ENCODE data around the gene PARP14.
A peak's percentile ranks its signal among the peaks of the same experiment; 100 is the strongest.
"Not testable (repeated sequence)": the region's sequence is repeated elsewhere in the genome, so short reads cannot be mapped to it uniquely, and the experiment has no call there.

PARP14 gene

DNA sequence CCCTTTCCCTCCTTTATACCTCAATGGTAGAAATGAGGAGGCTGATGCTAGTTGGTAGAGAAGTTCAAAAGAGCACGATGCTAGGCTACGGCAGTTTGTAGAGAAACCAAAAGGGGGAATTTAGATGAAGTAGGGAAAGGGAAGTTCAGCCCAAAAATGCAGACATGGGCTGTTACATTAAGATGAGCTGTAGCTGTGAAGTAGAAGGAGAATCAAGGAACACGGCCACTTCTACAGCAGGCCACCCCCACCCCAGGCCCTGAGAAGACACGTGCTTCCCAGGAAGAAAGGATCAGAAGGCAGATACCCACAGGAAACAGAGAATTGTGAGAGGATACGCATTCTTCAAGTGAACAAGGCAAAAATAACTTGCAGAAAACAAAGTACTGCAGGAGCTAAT lies 2.1 kb upstream of the PARP14 start:
- DNase-seq: no peak

DNA sequence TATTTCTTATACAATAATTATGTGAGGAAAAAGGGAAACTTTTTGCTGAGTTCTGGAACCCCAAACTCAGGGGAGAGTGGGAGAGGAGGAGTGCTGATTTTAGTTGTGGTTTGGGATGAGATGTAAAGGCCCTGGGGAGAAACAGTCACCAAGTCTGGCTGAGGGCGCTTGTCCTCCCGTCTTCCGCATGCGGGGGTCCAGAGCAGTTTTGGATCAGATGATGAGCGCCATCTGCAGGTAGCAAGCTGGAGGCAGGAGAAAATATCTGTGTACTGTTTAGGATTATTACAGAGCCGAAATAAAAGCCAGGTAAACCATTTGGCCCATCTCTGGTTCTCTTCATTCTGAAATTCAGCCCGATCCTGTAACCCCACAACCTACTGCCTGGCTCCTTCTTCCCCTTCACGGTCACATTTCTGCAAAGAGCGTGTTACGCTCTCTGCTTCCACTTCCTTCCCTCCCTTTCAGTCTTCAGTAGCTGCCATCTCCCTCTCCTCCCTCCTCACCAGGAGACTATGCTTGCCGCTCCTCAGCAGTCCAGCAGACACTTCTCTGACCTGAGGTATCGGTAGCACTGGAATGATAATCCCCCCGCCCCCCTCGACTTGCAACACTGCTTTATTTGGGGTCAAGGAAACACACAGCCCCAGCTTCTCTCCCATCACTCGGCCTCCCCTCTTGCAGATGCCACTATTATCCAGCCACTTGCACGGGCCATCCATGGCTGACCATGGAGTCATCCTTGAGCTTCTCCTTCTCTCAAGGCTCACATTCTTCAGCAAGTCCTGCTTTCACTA lies 1.4 kb upstream of the PARP14 start:
- DNase-seq: peak; percentile 75

GRCh38 chr3:122679882-122680474 lies 661 bp upstream of the PARP14 start:
- peak; percentile 38 for DNase-seq

DNA sequence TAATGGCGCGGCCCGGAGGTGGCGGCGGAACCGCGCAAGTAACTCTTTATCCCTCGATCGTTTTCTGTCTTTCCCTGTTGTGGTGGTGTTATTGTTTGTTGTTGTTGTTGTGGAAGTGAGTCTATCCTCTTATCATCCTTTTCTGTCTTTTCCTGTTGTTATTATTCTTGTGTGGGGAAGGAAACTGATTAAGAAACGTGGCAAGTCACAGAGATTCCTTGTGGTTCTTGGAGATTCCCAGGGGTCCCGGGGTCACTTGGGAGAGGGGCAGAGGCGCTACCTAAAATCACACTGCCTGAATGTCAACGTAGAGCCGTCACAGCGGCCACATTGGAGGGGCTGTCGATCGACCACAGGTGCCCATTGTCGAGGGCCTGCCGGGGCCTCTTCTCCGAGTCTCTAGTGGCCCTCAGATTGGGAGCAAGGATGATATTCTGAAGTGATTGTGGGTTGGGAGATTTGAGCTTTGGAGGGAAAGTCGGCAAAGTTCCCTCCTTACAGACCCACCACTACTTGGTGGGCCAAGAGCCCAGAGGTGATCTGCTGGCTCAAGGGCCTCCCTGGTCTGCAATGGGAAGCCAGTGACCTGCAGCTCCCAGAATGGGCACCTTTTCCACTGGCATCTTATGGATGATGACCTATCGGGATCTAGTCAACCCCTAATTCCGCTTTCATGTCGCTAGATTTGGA lies 790 bp downstream of the PARP14 start:
- no peak for DNase-seq

DNA sequence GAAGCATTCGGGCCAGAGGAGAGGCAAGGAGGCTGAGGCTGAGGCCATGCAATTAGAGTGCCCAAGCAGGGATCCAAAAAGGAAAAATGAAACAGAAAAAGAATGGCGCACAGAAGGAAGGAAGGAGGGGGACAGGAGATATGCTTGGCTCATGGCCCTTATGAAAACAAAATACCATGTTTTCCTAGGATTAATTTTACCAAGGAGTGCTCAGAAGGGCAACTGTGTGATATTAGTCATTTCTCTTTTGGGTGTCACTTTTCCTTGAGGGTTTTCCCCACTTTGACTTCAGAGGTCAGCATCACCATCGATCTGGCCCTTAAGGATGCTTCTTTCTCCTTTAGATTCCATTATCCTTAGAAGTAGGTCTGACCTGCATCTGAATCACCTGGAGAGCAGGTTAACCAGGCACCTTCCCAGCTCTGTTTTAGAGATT lies 1.4 kb downstream of the PARP14 start:
- no peak for DNase-seq

DNA sequence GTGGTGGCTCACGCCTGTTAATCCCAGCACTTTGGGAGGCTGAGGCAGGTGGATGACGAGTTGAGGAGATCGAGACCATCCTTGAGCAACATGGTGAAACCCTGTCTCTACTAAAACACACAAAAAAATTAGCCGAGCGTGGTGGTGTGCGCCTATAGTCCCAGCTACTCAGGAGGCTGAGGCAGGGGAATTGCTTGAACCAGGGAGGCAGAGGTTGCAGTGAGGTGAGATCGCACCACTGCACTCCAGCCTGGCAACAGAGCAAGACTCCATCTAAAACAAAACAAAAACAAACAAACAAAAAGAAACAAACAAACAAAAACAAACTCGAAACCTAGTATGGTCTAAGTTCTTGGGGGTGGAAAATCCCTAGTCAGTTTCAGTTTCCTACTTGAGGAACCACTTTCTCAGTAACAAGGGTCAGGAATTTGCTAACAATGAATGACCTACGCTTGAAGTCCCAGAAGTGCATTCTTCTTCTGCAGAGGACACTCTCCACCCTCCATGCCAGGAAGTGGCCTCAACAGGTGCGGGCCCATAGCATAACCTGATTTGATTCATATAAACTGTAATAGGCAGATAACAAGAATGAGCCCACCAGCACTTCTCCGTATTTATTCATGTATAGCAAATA lies 2.3 kb downstream of the PARP14 start:
- DNase-seq: not testable (repeated sequence)

DNA sequence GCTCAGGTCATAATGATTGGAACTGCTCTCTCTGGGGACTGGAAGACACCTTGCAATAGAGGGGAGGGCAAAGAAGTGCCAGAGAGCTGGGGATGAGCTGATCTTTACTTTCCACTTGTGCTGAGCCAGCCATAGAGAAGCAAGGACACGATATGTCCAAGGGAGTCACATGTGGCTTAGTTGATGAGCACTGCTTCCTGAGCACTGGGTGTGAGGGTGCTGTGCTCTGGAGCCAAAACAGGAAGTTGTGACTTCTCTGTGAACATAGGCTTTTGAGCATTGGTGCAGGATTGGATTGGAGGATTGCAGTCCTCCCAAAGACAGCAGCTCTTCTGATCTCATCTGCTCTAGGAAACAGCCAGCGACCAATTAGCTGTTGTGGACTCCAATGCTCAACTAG lies 6.7 kb downstream of the PARP14 start:
- no peak for DNase-seq

DNA sequence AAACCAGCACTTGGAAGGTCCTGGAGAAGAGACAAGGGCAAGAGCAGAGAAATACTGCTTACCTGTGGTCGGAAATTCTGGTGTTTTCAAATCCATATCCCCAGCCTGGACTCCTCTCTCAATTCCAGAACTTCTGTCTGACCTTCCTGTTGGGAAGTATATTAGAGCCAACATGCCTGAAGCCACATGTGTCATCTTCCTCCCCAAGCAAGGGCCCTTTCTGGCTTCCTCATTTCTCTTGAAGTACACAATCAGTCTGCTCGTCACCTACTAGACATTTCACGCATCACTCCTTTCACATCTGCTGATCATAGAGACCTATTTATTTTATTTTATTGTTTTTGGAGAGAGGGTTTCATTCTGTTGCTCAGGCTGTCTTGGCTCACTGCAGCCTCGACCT lies 8.4 kb downstream of the PARP14 start:
- no peak for DNase-seq

- DNase-seq: no peak
Measured at GRCh38 chr3:122689587-122689986, 8.9 kb downstream of the PARP14 start.

DNA sequence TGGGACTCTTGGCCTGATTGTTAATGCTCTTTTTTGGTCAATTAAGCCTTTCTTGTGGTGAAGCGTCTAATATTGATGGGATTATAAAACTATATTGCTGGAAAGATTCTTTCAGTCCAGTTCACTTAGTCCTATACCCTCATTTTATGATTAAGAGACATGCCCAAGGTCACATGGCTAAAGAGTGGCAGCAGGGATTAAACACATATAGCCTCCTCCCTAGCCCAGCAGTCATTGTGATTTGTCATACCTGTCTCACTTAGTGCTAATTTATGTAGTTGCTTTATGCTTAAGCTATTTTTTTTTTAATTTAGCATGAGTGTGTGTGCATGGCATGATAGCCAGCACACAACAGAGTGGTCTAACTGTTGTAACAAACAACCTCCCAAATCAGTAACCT lies 9.5 kb downstream of the PARP14 start:
- no peak for DNase-seq

DNA sequence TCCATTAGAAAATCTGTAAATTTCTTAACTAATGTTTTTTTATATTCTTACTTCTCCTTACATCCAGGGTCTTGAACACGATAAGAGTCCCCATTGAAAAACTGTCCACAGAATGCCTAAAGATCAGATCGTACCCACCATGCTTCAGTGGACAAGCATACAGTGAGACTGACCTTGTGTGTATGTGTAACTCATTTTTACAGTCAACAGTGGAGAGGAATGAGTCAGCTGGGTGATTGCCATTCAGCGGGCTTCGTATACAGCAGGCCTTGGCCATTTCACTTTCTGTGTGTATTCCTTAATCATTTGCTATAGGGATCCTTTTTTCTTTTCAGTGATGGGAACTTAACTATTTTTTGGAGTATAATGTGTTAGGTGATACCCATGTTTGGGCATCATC lies 10.6 kb downstream of the PARP14 start:
- DNase-seq: no peak

- no peak for DNase-seq
Measured at GRCh38 chr3:122692674-122693073, 12.0 kb downstream of the PARP14 start.

GRCh38 chr3:122694966-122695365 lies 14.3 kb downstream of the PARP14 start:
- no peak for DNase-seq

GRCh38 chr3:122695927-122696561 lies 15.4 kb downstream of the PARP14 start:
- DNase-seq: no peak

- no peak for DNase-seq
Measured at GRCh38 chr3:122697952-122698620, 17.4 kb downstream of the PARP14 start.

DNA sequence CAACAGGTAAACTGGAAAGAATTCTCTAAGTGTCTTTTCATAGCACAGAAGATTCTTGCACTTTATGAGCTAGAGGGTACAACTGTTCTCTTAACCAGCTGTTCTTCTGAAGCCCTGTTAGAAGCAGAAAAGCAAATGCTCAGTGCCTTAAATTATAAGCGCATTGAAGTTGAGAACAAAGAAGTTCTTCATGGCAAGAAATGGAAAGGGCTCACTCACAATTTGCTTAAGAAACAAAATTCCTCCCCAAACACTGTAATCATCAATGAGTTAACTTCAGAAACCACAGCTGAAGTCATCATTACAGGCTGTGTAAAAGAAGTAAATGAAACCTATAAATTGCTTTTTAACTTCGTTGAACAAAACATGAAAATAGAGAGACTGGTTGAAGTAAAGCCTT lies 19.6 kb downstream of the PARP14 start:
- no peak for DNase-seq

DNA sequence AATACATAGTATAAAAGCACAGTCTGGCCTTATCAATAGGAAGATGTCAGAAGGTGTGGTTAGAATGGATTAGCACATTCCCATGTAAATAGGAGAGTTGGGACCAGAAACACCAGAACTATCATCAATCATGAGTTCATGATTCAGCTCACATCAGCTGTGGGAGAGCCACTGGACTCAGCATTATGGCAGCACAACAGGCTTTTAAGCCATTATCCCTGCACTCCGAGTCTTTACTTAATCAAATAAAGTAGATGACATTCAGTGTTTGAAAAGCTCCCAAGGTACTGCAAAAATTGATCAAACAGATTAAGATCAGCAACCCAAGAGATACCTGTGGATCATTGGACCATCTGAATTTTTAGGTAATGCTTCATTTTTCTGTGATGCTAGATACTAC lies 24.7 kb downstream of the PARP14 start:
- DNase-seq: no peak

- DNase-seq: not testable (repeated sequence)
Measured at GRCh38 chr3:122710616-122711251, 30.1 kb downstream of the PARP14 start.

DNA sequence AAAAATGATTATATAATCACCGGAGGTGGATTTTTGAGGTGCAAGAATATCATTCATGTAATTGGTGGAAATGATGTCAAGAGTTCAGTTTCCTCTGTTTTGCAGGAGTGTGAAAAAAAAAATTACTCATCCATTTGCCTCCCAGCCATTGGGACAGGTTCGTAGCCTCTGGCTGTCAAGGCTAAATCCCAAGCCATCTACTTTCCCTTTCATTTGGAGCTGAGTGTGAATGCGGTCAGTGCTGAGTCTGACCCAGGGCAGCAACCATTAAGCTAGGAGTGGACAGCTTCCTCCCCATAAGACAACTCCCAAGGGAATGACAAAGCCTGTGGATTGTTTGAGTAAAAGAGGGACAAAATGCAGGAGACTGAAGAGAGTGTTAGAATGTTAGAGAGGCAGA lies 33.6 kb downstream of the PARP14 start:
- no peak for DNase-seq

DNA sequence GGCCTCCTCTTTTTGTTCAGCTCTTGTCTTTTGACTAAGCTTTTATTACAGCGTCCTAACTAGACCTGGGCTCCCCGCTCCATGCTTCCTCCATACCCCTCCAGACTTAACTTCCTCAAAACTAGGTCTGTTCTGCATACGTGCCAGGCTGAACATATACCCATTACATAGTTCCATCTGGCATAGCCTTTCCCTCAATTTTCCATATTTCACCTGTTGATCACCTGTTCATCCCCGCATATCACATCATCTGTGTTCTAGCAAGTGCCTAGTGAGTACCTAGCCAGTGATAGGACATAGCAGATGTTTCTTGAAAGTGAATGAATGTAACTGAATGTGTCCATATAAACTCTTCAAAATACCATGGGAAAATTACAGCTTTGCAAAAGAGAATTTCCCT lies 36.0 kb downstream of the PARP14 start:
- no peak for DNase-seq

DNA sequence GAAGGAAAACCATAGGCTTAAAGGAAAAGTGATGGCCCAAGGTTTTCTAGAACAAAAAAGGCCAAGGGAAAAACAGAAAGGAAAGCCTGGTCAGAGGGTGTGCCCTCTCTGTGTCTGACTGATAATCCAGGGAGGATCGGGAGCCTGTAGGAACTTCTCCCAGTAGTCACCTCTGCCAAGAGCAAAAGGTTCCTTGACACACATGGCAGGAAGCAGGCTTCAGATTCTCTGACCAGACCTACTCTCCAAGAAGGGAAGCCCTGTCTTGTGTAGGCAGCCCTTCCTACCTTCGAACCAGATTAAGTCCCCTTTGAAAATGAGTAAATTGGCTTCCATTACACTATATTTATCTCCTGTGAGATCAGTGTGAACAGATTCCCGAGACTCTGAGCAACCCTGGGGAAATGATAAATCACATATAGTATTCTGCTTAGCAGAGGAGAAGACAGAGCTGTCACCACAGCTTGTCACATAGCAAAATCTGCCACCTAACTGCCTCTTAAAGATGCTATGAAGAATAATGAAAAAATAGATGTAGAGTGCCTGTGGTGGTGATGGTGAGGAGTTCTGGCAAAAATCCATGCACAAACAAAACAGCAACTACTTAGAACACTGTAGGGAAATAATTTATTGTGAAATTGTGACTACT lies 38.8 kb downstream of the PARP14 start:
- DNase-seq: no peak

DNA sequence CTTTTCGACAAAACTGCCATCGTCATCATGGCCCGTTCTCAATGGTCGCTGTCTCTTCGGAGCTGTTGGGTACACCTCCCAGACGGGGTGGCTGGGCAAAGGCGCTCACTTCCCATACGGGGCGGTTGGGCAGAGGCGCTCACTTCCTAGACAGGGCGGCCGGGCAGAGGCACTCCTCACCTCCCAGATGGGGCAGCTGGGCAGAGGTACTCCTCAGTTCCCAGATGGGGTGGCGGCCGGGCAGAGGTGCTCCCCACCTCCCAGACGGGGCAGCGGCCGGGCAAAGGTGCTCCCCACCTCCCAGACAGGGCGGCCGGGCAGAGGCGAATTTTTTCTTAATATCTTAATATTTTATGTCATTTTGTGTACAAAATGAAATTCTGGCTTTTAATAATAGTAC lies 44.5 kb downstream of the PARP14 start:
- no peak for DNase-seq

Measured in NCI-H1105 (cell line).